Esophagus squamous epithelium (tissue), 5 donors: ENCODE measurements around the gene TCF19. TPM values are rescaled to one million over a fixed set of nuclear protein-coding genes. Genes with fewer than 3 reads are reported as not detected.
"Not testable (repeated sequence)": the region's sequence is repeated elsewhere in the genome, so short reads cannot be mapped to it uniquely, and the experiment has no call there.

Source experiments
- DNase-seq: peaks from one replicate; lab custom pipeline; 2025; lab: John Stamatoyannopoulos, UW
- H3K27ac ChIP-seq, 4 donors: fragments of 200-600 bp; sonication (generic); one replicate each; pipeline ENCODE4 v1.5.1; 2016 to 2019; ENCODE audit warnings: mild to moderate bottlenecking in 1 of 4
- H3K27me3 ChIP-seq, 4 donors: fragments of 200-600 bp; sonication (generic); 1 replicate in 3 of 4; 2 replicates in 1 of 4; pipeline versions ENCODE4 v1.5.1 to v1.6.0; 2017 to 2021; ENCODE audit warnings: antibody characterized with exemption in 1 of 4
- H3K36me3 ChIP-seq, 3 donors: fragments of 200-600 bp; sonication (generic); one replicate each; pipeline ENCODE4 v1.5.1; 2016 to 2019
- H3K4me1 ChIP-seq, 3 donors: fragments of 200-600 bp; sonication (generic); one replicate each; pipeline ENCODE4 v1.5.1; 2017 to 2019
- H3K4me3 ChIP-seq, 4 donors: fragments of 200-600 bp; sonication (generic); 1 replicate in 3 of 4; 2 replicates in 1 of 4; pipeline ENCODE4 v1.5.1; 2016 to 2019; ENCODE audit warnings: mild to moderate bottlenecking in 2 of 4, moderate library complexity in 1 of 4
- H3K9me3 ChIP-seq, 3 donors: fragments of 200-600 bp; sonication (generic); one replicate each; pipeline ENCODE4 v1.5.1; 2016 to 2019
- CTCF ChIP-seq, 6 experiments: fragments of 450-650 bp in 4 of 6; fragments of 200-600 bp in 2 of 6; sonication (generic) in 2 of 6; IDR thresholded peaks; one replicate each; pipeline ENCODE4 v1.5.1; 2016 to 2019; ENCODE audit warnings: antibody characterized with exemption in 6 of 6, mild to moderate bottlenecking in 4 of 6, moderate library complexity in 4 of 6
- POLR2A ChIP-seq, 4 donors: fragments of 450-650 bp; IDR thresholded peaks; one replicate each; pipeline ENCODE4 v1.6.1; 2017; ENCODE audit warnings: antibody characterized with exemption in 4 of 4, mild to moderate bottlenecking in 4 of 4, moderate library complexity in 3 of 4
- WGBS, 2 donors: methylation state at CpG; one replicate each; pipeline ENCODE4 v1.1.5; 2018; 5-methylcytosine and 5-hydroxymethylcytosine counted together
- intact Hi-C: fragments of 100-400 bp; cut with DNase I; formaldehyde crosslinking; loops from one replicate; pipeline ENCODE4 v1.15.0; 2022
- total RNA-seq, 4 donors: library from RNA; depleted of rRNA; stranded (reverse); fragments of >200 nt; gene quantifications; one replicate each; pipeline ENCODE4 v1.1.0, GENCODE V29; 2016
- donor health status: DM: yes; HTN: yes; CAD: no.

TCF19 gene
- total RNA-seq, 4 donors from 2014 or later: 12.2 to 17.2 (median 16.6) TPM

- Histone ChIP-seq H3K36me3 (peaks cover 0 to 50% (median 0%) of the 10 kb centered on the region in 3 donors), H3K27me3 (no peaks in the 10 kb centered on the region), H3K4me1 (peaks cover 0 to 9% (median 0%) of the 10 kb centered on the region in 3 donors), H3K9me3 (no peaks in the 10 kb centered on the region), H3K27ac (no peak overlapping the region), H3K4me3 (no peak overlapping the region)
- intact Hi-C loops: no loop called here
- no peak for TF ChIP-seq POLR2A (IDR thresholded peaks at IDR 0.05)
- no peak for TF ChIP-seq CTCF (IDR thresholded peaks at IDR 0.05)
- WGBS, 2 donors: 58 to 78% methylated on average over 4 of the region's 5 CpGs
- no peak for DNase-seq
Observed at GRCh38 chr6:31165986-31166385, 7.6 kb downstream of the TCF19 start.

- H3K27ac ChIP-seq: no peak overlapping the region
- TF ChIP-seq POLR2A (IDR thresholded peaks at IDR 0.05) (no peak), CTCF (IDR thresholded peaks at IDR 0.05) (no peak)
- H3K27me3 ChIP-seq: no peaks in the 10 kb centered on the region
- no peaks in the 10 kb centered on the region for H3K9me3 ChIP-seq
- WGBS, 2 donors: 86 to 91% methylated on average over 3 of the region's 3 CpGs
- no peak for DNase-seq
- H3K4me3 ChIP-seq: no peak overlapping the region
- H3K36me3 ChIP-seq: peaks cover 0 to 28% (median 0%) of the 10 kb centered on the region in 3 donors
- peaks cover 0 to 9% (median 0%) of the 10 kb centered on the region in 3 donors for H3K4me1 ChIP-seq
- intact Hi-C loops: no loop called here
Observed at GRCh38 chr6:31168606-31169005, 10.2 kb downstream of the TCF19 start.

- 77 to 80% methylated on average over 7 to 9 of the region's 10 CpGs for WGBS, 2 donors
- Histone ChIP-seq H3K9me3 (no peaks in the 10 kb centered on the region), H3K4me1 (peaks cover 0 to 9% (median 0%) of the 10 kb centered on the region in 3 donors), H3K27ac (no peak overlapping the region), H3K36me3 (peaks cover 0 to 29% (median 0%) of the 10 kb centered on the region in 3 donors), H3K27me3 (no peaks in the 10 kb centered on the region), H3K4me3 (no peak overlapping the region)
- TF ChIP-seq CTCF (IDR thresholded peaks at IDR 0.05) (no peak), POLR2A (IDR thresholded peaks at IDR 0.05) (no peak)
- no peak for DNase-seq
- intact Hi-C loops: no loop called here
Observed at GRCh38 chr6:31169123-31169857, 10.9 kb downstream of the TCF19 start.

- intact Hi-C loops, H3K9me3 ChIP-seq, H3K27ac ChIP-seq, H3K27me3 ChIP-seq, H3K4me3 ChIP-seq, H3K4me1 ChIP-seq, DNase-seq: not testable (repeated sequence)
- 67 to 93% methylated on average over 3 to 9 of the region's 23 CpGs for WGBS, 2 donors
- H3K36me3 ChIP-seq: peaks cover 0 to 28% (median 0%) of the 10 kb centered on the region in 3 donors
Observed at GRCh38 chr6:31169858-31170599, 11.6 kb downstream of the TCF19 start.

GRCh38 chr6:31170600-31170881 is 12.2 kb downstream of the TCF19 start, which contains the start of gene POU5F1:
TSS of gene POU5F1 (minus strand) at chr6:31170682. CDS start at chr6:31170620, 62 bp downstream.
- TF ChIP-seq POLR2A (IDR thresholded peaks at IDR 0.05): no peak
- TF ChIP-seq CTCF (IDR thresholded peaks at IDR 0.05): no peak
- intact Hi-C loops: no loop called here
- Histone ChIP-seq H3K4me1 (peaks cover 0 to 9% (median 0%) of the 10 kb centered on the region in 3 donors), H3K4me3 (no peak within 1 kb of the TSS), H3K27me3 (no peaks in the 10 kb centered on the region), H3K36me3 (peaks cover 0 to 28% (median 0%) of the 10 kb centered on the region in 3 donors), H3K9me3 (no peaks in the 10 kb centered on the region), H3K27ac (no peak within 1 kb of the TSS)
- no peak for DNase-seq
- 68 to 88% methylated on average over 4 to 7 of the region's 9 CpGs for WGBS, 2 donors
